Measurements from ENCODE around the gene GARS1.
"Not testable (repeated sequence)": the region's sequence is repeated elsewhere in the genome, so short reads cannot be mapped to it uniquely, and the experiment has no call there.

Gene GARS1, protein sequence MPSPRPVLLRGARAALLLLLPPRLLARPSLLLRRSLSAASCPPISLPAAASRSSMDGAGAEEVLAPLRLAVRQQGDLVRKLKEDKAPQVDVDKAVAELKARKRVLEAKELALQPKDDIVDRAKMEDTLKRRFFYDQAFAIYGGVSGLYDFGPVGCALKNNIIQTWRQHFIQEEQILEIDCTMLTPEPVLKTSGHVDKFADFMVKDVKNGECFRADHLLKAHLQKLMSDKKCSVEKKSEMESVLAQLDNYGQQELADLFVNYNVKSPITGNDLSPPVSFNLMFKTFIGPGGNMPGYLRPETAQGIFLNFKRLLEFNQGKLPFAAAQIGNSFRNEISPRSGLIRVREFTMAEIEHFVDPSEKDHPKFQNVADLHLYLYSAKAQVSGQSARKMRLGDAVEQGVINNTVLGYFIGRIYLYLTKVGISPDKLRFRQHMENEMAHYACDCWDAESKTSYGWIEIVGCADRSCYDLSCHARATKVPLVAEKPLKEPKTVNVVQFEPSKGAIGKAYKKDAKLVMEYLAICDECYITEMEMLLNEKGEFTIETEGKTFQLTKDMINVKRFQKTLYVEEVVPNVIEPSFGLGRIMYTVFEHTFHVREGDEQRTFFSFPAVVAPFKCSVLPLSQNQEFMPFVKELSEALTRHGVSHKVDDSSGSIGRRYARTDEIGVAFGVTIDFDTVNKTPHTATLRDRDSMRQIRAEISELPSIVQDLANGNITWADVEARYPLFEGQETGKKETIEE

DNA sequence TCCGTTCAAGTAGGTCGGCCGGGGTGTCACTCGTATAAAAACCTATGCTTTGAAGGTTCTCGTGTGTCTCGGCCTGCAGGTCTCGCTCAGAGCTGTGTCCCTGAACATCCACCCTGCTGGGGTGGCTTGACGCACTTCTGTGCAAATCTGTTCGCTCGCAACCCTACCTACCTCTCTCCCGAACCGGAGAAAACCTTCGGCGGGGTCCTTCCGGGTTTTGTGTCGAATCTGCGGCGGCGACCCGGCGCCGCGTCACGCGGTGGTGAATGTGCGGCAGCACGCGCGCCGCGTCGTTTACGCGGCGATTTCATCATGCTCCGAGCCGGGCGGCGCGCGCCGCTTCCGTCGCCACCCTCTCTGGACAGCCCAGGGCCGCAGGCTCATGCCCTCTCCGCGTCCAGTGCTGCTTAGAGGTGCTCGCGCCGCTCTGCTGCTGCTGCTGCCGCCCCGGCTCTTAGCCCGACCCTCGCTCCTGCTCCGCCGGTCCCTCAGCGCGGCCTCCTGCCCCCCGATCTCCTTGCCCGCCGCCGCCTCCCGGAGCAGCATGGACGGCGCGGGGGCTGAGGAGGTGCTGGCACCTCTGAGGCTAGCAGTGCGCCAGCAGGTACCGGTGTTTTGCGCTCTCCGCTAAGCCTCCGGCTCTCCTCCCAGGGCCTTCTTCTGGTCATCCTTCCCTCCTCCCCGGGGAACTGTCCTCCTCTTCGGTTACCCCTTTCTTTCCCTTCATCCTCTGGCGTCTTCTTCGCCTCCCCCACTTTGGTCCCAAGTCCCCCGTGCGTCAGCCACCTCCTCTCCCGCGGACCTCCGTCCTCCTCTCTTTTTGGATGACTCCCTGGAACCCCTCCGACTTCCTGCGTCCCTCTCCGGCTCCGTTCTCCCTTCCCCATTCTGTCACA lies at the start of gene GARS1:
TSS of gene GARS1 (plus strand) at position 339 of the 896 bp plus-strand sequence. CDS start at position 383, 44 bp downstream.
- DNase-seq: peak; percentile 96

DNA sequence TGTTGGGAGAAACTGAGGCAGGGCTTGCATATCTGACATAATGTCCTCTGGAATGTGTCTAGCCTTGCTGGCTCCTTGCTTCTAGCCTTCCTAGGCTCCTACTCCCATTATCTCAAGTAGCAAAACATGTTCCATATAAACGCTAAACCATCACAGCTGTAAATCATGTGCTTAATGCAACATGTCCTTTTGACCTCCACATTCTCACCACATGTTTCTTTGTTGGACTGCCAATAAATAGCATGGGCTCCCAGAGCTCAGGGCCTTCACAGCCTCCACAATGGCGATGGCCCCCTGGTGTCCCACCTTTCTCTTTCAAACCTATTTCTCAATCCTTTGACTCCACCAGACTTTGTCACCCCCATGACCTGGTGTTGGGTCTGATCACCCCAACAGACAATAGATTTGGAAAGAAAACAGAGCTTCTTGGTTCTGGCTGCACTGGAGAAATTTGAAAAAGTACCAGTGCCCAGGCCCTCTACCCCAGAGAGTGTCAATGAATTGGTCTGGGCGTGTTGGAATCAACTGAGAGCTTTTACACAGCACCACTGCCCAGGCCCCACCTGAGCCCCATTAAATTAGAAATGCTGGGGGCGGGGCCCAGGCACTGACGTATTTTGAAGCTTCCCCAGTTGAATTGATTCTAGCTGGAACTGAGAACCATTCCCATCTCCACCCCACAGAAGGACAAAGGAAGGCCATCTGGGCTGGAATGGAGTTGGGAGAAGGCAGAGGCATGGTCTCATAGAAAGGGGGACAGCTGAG lies 48.7 kb upstream of the GARS1 start:
- DNase-seq: no peak

DNA sequence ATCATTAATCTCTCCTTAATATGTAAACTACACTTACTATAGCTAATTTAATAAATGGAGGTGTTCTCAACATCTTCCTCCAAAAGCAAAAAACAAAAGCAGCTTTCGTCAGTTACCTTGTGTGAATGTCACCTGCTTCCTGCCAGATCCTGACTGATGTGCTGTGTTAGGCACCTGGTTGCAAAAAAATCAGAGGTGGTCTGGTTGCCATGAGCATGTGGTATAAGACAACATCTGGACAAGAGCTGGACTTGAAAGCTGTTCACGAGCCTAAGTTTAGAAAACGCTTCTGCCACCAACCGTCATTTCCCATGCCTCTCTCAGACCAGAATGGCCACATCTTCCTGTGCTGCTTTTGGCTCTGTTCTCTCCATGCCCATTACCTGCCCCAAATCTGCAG lies 48.1 kb upstream of the GARS1 start:
- no peak for DNase-seq

DNA sequence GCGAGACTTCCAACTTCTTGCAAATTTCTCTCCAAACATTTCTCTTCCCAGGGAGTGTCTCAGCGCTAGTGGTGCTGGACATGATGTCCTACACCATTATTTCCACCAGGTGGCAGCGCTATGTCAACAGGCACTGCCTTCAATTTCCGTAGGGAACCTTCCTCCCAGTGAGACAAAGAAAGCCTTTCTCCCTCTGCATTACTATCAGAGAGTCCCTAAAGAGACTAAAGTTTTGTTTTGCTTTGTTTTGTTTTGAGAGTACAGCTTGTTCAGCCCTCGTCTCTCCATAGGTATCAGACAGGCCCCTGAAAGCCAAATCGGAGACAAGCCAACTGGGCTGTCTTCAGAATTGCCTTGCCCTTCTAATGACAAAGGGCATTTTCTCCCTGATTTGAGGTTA lies 45.8 kb upstream of the GARS1 start:
- DNase-seq: peak; percentile 73

DNA sequence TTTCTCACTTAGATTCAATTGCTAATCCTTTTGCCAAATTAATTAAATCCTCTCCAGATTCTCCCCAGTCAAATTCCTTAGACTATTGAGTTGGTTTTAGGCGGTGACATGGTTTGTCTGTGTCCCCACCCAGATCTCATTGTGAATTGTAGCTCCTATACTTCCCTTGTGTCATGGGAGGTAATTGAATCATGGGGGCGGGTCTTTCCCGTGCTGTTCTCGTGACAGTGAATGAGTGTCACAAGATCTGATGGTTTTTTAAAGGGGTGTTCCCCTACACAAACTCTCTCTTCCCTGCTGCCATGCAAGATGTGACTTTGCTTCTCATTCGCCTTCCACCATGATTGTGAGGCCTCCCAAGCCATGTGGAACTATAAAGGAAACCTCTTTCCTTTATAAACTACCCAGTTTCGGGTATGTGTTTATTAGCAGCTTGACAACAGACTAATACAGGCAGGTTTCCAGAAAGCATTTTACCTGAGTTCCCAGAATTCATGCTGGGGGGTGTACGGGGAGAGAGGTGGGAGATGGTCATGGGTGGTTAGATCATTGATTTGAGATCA lies 44.7 kb upstream of the GARS1 start:
- no peak for DNase-seq

DNA sequence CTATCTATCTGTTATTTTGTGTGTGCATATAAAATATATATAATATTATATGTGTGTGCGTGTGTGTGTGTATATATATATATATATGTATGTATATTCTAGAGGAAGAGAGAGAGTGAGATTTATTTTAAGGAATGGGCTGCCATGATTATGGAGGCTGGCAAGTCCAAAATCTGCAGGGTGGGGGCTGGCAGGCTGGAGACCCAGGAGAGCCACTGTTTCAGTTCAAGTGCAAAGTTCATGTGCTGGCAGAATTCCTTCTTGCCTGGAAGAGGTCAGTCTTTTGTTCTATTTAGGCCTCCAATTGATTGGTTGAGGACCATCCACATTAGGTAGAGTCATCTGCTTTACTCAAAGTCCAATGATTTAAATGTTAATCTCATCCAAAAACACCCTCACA lies 42.3 kb upstream of the GARS1 start:
- no peak for DNase-seq

DNA sequence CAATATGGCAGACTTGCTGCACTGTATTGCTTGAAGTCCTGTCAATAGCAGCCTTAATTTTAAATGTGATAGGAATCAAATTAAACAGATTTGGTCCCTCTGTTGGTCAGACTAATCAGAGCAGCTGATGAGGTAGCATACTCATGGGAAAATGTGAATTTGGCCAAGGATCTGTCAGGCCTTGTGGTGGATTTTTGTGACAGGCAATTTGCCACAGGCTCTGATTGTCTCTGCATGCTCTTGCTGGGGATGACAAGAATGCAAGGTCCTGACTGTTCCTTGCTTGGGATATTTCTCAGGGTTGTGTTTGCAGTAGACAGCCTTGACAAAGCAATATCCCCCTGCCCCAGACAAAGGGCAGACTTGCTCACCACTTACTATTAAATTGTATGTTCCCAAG lies 41.5 kb upstream of the GARS1 start:
- DNase-seq: no peak

DNA sequence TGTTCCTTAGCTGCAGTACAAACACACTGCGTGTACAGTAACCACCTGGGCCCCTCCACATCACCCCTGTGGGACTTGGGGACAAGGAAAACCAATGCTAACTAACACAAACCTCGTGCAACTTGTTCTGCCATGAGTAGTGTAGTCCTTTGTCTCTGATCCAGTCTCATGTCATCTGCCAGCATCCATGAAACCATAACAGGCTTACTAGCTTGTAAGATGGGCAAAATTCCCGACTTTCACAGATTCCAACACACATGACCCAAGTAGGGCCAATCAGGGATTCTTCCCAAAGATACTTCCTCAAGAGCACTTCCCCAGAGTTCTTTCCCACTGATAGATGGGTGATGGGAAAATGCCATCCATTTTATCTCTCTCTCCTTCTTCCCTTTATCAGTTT lies 41.1 kb upstream of the GARS1 start:
- DNase-seq: no peak

DNA sequence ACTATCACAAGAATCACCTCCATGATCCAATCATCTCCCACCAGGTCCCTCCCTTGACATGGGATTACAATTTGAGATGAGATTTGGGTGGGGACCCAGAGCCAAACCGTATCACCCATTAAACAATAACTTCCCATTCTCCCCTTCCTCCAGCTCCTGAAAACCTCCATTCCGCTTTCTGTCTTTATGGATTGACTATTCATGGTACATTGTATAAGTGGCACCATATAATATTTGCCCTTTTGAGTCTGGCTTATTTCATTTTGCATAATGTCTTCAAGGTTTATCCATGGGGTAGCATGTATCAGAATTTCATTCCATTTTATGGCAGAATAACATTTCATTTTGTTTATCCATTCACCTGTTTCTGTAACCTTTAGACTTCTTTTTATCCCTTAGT lies 39.2 kb upstream of the GARS1 start:
- DNase-seq: no peak

DNA sequence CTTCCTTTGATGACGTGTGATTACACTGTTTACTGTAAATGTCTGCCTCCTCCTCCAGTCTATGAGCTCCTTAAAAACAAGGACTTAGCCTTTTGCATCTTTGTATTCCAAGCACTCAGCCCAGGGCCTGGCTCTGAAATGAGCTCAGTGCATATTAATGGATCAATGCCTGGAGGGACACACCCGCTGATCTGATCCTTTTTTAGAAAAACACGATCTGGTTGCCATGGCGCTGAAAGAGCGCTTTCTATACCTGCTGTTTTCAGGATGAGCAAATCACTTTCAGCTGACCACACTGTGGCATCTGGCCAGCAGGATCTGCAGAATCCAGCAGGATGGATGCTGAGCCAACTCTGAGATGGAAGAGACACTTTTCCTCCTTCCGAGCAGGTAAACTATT lies 37.8 kb upstream of the GARS1 start:
- no peak for DNase-seq

DNA sequence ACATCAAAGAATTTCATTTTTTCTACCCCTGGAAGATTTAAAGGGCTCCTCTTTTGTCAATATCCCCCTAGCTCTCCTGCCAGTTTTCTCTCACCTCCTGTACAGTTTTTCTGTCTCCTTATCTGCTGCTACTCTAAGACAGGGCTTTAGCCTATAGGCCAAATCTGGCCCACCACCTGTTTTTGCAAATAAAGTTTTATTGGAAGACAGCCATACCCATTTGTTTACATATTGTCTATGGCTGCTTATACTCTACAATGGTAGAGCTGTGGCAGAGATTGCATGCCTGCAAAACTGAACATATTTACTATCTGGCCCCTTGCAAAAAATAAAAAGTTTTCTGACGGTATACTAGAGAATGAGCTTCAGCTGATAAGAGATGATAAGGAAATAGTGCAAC lies 37.4 kb upstream of the GARS1 start:
- no peak for DNase-seq

DNA sequence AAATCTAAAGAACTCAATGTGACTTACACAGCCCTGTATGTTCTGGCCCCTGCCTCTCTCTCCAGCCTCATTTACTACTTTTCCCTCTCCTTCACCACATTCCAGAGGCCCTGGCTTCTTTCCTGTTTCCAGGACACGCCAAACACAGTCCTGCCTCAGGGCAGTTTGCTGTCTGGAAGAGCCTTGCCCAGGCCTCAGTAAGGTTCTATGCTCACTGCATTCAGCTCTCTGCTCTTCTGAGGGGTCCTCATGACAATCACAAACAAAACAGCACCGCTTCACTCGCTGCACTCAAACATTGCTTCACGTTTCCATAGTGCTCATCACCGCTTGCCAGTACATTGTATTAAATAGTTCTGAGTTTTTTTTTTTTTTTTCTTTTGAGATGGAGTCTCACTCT lies 35.1 kb upstream of the GARS1 start:
- DNase-seq: no peak

DNA sequence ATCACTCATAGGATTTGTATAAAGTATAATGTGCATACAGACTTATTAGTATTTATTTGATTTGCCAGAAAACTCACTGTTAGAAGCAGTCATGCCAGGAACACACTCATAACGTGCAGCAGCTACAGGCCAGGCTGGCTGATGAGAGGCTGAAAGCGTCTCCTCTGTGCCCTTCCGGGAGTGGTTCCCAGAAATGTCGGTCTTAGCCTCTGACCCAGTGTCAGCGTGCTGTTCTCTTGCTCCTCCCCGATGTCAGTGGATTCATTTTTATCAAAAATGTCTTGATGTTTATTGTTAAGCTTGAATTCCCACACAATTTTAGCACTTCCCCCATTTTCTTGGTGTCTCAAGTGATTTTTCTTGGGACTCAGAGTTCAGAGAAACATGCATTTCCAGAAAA lies 33.3 kb upstream of the GARS1 start:
- DNase-seq: no peak

DNA sequence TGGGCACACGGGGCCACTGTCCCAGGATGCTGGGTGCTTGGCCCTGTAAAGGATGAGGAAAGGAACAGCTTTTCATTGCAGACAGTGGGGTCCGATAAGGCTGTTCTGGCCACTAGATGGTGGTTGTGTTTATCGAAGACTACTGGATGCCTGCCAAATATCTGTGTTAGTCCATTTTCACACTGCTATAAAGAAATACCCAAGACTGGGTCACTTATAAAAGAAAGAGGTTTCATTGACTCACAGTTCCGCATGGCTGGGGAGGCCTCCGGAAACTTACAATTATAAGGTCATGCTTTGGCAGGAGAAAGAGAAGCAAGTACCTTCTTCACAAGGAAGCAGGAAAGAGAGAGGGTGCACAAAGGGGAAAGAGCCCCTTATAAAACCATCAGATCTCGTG lies 32.2 kb upstream of the GARS1 start:
- DNase-seq: no peak

DNA sequence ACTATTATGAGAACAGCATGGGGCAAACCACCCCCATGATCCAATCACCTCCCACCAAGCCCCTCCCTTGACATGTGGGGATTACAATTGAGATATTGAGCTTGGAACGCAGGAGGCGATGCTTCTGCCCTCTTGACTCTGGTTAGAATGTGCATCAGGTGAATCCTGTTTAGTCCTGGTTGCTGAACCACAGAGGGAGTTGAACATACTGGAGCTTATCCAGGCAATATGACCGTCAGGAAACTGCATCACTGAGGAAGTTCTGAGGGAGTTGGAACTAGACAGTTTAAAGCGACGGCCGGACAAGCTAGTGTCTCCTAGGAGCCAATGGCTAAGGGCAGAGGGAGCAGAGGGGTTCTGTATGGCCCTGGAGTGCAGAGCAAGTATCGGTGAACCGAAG lies 31.8 kb upstream of the GARS1 start:
- no peak for DNase-seq

DNA sequence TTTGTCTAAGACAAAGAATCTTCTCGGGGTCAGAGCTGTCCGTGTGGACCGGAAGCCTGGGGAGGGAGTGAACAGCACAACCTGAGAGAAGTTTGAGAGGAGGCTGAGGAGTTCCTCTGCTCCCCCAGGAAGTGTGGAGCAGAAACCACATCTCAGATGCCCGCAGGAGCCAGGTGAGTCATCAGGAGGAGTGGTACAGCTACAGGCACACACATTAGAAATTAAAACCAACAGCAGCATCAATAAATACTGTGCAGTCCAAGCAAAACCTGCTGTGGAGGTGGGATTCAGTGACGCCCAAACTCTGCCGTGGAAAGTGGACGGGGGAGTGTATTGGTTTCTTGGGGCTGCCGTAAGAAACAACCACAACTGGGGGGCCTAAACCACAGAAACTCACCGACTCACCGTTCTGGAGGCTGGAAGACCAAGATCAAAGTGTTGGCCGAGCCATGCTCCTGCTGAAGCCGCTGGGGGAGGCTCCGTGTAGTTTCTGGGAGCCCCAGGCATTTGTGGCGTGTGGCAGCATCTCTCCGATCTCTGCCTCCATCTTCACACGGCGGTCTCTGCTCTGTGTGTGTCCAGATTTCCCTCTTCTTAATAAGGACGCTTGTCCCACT lies 31.2 kb upstream of the GARS1 start:
- no peak for DNase-seq

DNA sequence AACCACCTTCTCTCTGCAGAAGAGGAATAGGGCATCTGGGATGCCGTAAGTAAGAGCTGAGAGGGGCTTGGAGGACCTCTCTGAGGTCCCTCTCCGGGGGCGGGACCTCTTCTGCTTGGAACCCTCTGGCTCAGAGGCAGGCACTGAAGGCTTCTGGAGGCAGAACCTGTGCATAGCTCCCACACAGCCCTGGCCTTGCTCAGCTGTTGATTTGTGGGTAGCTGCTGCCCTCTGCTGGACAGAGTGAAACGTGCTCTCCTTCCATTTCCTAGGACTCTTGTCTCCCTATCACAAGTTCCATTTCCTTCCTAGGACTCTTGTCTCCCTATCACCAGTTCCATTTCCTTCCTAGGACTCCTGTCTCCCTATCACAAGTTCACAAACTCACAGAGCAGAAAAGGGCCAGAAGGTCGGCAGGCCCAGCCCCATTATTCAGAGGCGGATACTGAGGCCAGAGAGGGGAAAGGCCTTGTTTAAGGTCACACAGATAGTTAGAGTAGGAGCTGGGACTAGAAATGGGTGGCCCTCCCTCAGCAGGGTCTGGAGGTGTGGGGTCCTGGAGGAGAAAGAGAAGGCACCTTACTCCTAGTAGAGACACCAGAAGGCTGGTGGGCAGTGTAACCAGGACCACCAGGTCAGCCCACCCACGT lies 30.3 kb upstream of the GARS1 start:
- DNase-seq: peak; percentile 89

DNA sequence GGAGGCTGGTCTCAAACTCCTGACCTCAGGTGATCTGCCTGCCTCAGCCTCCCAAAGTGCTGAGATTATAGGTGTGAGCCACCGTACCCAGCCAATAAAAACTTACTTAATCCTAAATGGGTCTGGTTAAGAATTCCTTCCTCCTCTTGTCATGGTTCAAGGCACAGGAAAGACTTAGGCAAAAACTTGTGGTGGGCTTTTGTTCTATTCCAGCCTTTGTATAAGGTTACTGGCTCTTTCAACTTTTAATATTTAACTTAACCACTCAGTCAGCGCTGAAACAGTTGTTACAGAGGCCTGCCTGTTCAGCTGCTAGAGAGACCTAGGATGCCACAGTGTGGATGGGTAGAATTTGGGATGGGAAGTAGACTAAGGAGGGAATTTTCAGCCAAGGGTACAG lies 28.1 kb upstream of the GARS1 start:
- DNase-seq: no peak

DNA sequence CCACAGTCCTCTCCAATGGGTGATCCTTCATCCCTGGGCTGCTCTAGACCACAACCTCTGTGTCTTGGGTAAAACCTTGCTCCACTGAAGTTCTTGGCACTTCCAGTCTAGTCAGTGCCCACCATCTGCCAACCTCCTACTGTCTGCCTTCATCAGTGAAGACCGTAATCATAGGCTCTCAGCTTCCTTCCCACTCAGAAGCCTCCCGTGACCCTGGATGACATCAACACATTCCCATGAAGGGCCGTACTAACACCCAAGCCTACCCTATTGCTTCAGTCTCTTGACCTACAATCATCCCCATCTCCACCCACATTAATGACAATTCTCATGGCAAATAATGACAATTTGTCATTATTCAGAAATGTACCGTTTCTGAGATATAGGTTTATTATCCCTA lies 27.6 kb upstream of the GARS1 start:
- DNase-seq: no peak

DNA sequence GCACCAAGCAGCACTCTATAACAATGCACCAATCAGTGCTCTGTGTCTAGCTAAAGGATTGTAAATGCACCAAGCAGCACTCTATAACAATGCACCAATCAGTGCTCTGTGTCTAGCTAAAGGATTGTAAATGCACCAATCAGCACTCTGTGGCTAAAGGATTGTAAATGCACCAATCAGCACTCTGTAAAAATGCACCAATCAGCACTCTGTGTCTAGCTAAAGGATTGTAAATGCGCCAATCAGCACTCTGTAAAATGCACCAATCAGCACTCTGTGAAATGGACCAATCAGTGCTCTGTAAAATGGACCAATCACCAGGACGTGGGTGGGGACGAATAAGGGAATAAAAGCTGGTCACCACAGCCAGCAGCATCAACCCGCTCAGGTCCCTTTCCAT lies 24.4 kb upstream of the GARS1 start:
- not testable (repeated sequence) for DNase-seq

DNA sequence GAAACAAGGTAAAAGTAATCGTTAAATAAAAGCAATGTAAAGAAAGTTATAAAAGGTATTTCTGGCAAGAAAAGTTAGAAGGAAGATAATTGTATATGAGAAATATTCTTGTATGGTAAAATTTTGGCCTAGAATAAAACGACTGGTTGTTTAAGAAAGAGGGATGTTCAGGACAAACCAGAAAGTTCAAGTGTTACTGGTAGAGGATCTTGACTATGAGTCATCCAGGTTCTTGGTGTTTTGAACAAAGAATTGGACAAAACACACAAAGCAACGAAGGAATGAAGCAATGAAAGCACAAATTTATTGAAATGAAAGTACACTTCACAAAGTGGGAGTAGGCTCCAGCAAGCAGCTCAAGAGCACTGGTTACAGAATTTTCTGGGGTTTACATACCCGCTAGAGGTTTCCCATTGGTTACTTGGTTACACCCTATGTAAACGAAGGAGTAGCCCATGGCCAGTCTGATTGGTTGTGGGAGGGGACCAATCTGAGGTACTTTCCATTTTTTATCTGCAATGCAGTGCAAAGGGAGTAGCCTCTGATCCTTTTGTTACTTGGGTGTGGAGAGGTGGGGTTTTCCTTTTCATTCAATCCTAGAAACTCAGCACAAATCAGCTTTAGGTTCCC lies 22.4 kb upstream of the GARS1 start:
- no peak for DNase-seq

All from activated effector memory CD4-positive, alpha-beta T cell treated with anti-CD3 and anti-CD28 coated beads, Interleukin-2, amount 50 U/mL, for 16 hours (primary cell).